ENCODE results near the gene NIT1. TPM values are rescaled to one million over a fixed set of nuclear protein-coding genes. Genes with fewer than 3 reads are reported as not detected.
A peak's percentile ranks its signal among the peaks of the same experiment; 100 is the strongest.

The NIT1 gene
- total and polyA plus RNA-seq, 9 of the 15 experiments (the other 6 are each of a cell fraction or from before 2014, with no cell fraction given) = 18.4 to 76.0 (median 33.7) TPM

DNA sequence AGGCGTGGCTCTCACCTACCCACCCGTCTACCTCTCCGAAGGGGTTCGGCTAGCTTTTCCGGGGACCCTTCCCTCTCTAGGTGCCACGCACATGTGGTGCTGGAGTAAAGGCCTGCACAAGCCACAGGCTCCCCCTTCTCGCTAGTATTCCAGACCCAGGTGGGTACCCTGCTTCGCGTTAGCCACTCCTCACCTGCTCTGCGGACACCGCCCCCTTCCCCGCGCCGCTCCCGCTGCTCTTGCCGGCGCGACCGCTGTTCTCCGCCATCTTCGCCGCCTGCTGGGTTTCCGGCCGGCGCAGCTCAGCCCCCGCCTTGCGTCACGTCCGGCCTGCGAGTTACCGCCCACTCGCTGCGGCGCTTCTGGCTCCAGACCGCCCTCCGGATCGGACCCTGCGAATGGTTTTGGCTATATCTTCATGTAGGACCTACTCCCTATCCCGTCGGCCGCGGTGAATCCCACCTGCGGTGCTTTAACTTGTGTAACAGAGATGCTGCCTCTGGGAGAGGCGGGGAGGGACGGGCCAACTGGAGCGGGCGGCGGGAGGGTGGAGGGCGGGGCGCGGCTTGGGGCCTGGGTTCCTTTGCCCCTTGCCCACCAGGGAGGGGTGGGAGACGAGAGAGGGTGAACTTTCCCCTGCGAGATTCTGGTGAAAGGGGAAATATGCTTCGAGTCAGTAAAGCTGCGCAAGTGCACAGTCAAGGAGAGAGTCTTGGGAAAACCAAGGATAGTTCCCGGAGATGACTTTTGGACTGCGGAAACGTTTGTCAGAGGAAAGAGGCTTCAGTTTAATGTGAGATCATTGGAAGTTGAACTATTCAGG, at the start of gene NIT1, which contains the start of gene PFDN2 (continued):
- TF ChIP-seq, protein P1, sequence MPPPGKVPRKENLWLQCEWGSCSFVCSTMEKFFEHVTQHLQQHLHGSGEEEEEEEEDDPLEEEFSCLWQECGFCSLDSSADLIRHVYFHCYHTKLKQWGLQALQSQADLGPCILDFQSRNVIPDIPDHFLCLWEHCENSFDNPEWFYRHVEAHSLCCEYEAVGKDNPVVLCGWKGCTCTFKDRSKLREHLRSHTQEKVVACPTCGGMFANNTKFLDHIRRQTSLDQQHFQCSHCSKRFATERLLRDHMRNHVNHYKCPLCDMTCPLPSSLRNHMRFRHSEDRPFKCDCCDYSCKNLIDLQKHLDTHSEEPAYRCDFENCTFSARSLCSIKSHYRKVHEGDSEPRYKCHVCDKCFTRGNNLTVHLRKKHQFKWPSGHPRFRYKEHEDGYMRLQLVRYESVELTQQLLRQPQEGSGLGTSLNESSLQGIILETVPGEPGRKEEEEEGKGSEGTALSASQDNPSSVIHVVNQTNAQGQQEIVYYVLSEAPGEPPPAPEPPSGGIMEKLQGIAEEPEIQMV (tag; conservative IDR thresholded peaks at IDR 0.05; ENCODE audit: low read depth) = no peak
- TF ChIP-seq, protein P2, sequence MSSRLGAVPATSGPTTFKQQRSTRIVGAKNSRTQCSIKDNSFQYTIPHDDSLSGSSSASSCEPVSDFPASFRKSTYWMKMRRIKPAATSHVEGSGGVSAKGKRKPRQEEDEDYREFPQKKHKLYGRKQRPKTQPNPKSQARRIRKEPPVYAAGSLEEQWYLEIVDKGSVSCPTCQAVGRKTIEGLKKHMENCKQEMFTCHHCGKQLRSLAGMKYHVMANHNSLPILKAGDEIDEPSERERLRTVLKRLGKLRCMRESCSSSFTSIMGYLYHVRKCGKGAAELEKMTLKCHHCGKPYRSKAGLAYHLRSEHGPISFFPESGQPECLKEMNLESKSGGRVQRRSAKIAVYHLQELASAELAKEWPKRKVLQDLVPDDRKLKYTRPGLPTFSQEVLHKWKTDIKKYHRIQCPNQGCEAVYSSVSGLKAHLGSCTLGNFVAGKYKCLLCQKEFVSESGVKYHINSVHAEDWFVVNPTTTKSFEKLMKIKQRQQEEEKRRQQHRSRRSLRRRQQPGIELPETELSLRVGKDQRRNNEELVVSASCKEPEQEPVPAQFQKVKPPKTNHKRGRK (tag; IDR thresholded peaks at IDR 0.05) = no peak
- TF ChIP-seq ZNF830 (CRISPR knock-in tag; IDR thresholded peaks at IDR 0.05) = peak; percentile 61; the same call in 1 of the 2 replicates
- no peak for TF ChIP-seq BHLHE40 (IDR thresholded peaks at IDR 0.05; ENCODE audit: low read length)
- no peak for TF ChIP-seq SNIP1 (IDR thresholded peaks at IDR 0.05; ENCODE audit: low read depth)
- TF ChIP-seq U2AF2 (optimal IDR thresholded peaks at IDR 0.05; ENCODE audit: low read depth, low read length) = no peak
- no peak for TF ChIP-seq ZNF778 (CRISPR knock-in tag; IDR thresholded peaks at IDR 0.05)
- TF ChIP-seq, protein P3, sequence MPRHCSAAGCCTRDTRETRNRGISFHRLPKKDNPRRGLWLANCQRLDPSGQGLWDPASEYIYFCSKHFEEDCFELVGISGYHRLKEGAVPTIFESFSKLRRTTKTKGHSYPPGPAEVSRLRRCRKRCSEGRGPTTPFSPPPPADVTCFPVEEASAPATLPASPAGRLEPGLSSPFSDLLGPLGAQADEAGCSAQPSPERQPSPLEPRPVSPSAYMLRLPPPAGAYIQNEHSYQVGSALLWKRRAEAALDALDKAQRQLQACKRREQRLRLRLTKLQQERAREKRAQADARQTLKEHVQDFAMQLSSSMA (CRISPR knock-in tag; IDR thresholded peaks at IDR 0.05) = no peak
- TF ChIP-seq ARHGAP35 (IDR thresholded peaks at IDR 0.05; ENCODE audit: partially characterized antibody) = no peak
- TF ChIP-seq, protein P4, sequence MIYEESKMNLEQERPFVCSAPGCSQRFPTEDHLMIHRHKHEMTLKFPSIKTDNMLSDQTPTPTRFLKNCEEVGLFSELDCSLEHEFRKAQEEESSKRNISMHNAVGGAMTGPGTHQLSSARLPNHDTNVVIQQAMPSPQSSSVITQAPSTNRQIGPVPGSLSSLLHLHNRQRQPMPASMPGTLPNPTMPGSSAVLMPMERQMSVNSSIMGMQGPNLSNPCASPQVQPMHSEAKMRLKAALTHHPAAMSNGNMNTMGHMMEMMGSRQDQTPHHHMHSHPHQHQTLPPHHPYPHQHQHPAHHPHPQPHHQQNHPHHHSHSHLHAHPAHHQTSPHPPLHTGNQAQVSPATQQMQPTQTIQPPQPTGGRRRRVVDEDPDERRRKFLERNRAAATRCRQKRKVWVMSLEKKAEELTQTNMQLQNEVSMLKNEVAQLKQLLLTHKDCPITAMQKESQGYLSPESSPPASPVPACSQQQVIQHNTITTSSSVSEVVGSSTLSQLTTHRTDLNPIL (CRISPR knock-in tag; IDR thresholded peaks at IDR 0.05) = no peak
- TF ChIP-seq, protein P5, sequence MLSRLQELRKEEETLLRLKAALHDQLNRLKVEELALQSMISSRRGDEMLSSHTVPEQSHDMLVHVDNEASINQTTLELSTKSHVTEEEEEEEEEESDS (CRISPR knock-in tag; IDR thresholded peaks at IDR 0.05) = no peak
- no peak for TF ChIP-seq ATF1 (CRISPR knock-in tag; IDR thresholded peaks at IDR 0.05)
- peak; percentile 92 for TF ChIP-seq ATF1 (tag; IDR thresholded peaks at IDR 0.05)
- no peak for TF ChIP-seq PHTF2 (CRISPR knock-in tag; IDR thresholded peaks at IDR 0.05)
- no peak for TF ChIP-seq PCBP1 (IDR thresholded peaks at IDR 0.05; ENCODE audit: low read depth, low read length, poor library complexity, severe bottlenecking)
- peak; percentile 64; the same call in 1 of the 2 replicates for TF ChIP-seq GTF2F1 (IDR thresholded peaks at IDR 0.05; ENCODE audit: low read depth, low read length)
- TF ChIP-seq KLF16 (IDR thresholded peaks at IDR 0.05) = no peak
- no peak; the same call in 1 of the 2 replicates for TF ChIP-seq NCOA1 (IDR thresholded peaks at IDR 0.05; ENCODE audit: low read depth)
- TF ChIP-seq SUPT5H (IDR thresholded peaks at IDR 0.05) = peak; percentile 94
- no peak for TF ChIP-seq IFI16 (CRISPR knock-in tag; IDR thresholded peaks at IDR 0.05)
- peak; percentile 94 for TF ChIP-seq POLR2A (conservative IDR thresholded peaks at IDR 0.05)

Data from K562 (cell line).